ENCODE results near the gene CDKN1C.

DNA sequence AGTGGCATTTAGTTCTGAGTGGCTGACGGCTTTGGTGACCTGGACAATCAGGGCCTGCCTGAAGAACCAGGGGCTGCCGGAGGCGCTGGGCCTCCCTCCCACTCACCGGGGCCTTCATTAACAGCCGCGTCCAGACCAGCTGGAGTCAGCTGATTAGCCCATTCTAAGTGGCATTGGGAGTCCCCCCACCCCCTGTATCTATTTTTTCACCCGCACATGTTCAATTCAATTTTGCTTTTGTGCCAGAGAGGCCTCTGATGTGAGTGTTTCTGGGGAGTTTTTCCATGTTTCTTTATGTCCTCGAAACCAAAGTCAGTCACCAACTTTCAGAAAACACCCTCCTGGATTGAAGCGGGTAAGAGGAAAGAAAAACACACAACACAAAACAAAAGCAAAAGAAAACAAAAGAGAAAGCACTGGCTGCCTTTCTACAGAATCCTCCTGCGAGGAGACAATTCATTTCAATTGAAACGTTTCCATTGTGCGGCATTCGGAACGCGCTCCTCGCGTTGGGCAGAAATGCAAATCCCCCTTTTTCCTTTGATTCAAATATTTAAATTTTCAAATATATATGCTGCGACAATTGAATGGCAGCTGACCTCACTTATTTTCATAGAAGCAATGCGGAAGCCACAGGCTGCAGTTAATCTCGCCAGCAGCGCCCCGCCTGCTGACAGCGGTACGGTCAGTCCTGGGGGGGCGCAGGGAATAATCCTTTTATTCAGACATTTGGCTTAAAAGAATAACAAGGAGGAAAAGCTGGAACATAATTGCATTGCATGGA lies 17.7 kb downstream of the CDKN1C start:
- TF ChIP-seq, protein P1, sequence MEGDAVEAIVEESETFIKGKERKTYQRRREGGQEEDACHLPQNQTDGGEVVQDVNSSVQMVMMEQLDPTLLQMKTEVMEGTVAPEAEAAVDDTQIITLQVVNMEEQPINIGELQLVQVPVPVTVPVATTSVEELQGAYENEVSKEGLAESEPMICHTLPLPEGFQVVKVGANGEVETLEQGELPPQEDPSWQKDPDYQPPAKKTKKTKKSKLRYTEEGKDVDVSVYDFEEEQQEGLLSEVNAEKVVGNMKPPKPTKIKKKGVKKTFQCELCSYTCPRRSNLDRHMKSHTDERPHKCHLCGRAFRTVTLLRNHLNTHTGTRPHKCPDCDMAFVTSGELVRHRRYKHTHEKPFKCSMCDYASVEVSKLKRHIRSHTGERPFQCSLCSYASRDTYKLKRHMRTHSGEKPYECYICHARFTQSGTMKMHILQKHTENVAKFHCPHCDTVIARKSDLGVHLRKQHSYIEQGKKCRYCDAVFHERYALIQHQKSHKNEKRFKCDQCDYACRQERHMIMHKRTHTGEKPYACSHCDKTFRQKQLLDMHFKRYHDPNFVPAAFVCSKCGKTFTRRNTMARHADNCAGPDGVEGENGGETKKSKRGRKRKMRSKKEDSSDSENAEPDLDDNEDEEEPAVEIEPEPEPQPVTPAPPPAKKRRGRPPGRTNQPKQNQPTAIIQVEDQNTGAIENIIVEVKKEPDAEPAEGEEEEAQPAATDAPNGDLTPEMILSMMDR (IDR thresholded peaks at IDR 0.05), result no peak
- no peak for TF ChIP-seq POLR2A (IDR thresholded peaks at IDR 0.05; ENCODE audit: low read depth)
- no peak for TF ChIP-seq EP300 (IDR thresholded peaks at IDR 0.05)
